Heart left ventricle (tissue), 13 donors: ENCODE measurements around the gene HNRNPA2B1.

Experiments
- CTCF ChIP-seq, 12 donors: fragments of 200-600 bp; sonication (generic) in 4 of 12; IDR thresholded peaks; one replicate each; pipeline versions ENCODE4 v1.5.0 to v1.8.0; 2018 to 2022; ENCODE audit warnings: antibody characterized with exemption in 12 of 12, mild to moderate bottlenecking in 5 of 12
- POLR2A ChIP-seq, 2 donors: fragments of 450-650 bp; IDR thresholded peaks; one replicate each; pipeline ENCODE4 v1.6.1; 2017; ENCODE audit warnings: antibody characterized with exemption in 2 of 2, mild to moderate bottlenecking in 2 of 2, moderate library complexity in 2 of 2
- donor health status: ischemic (EF 13 %, LVEDD 7.1; RV severe dilation, severe dysfunction).
- donor health status: DM: no; HTN: yes; CAD: no.
- donor health status: DM: no; HTN: no; CAD: no.
- donor health status: ischemic (EF 25% LVEDD 6.9; RV normal size, moderate dysfunction).
- donor health status: ischemic (EF 25% LVEDD 5.7; RV mildly dilated, moderate dysfunction).
- donor health status: ischemic (EF 35%, LVEDD 5.7; RV mildly dilated, moderate dysfunction).
- donor health status: nonischemic (EF 11% LVEDD 7.7; RV severe dilation, severe dysfunction).
- donor health status: DM: yes; HTN: yes; CAD: no.
- donor health status: PGD.
- donor health status: ischemic (EF 29% LVEDD 5.4; RV normal size, mild dysfunction).
- donor health status: nonischemic (EF 23%, LVEDD 6.1; RV moderate dilation, normal function).

- TF ChIP-seq POLR2A (IDR thresholded peaks at IDR 0.05) (no peak), CTCF (IDR thresholded peaks at IDR 0.05) (no peak)
These were observed 15.5 kb upstream of the HNRNPA2B1 start for GRCh38 chr7:26216049-26216448.
